ENCODE results near the gene WDR46.

DNA sequence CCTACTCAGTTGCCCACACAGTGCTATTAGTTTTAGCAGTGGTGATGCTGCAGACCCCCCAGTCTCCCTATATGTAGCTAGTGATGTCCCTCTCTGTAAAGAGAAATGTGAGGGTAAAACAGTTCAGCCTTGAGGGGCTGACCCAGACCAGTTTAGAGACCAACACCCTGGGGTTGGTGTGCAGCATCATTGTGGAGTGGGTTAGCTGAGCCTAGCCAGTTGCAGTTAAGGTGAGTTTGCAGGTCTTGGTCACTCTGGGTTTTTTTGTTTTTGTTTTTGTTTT lies 12.5 kb downstream of the WDR46 start:
- TF ChIP-seq CTCF (IDR thresholded peaks at IDR 0.05) (no peak), POLR2AphosphoS5 (IDR thresholded peaks at IDR 0.05) (no peak)

Measured in sigmoid colon (tissue), 4 donors.